Mesendoderm (in vitro differentiated cells): ENCODE data around the gene IL6R.

Source experiments
- DNase-seq: peaks from one replicate; pipeline ENCODE4 v3.0.0; 2013
- H2AK5ac ChIP-seq: 2 replicates; pipeline ENCODE4 v1.6.1; 2013; ENCODE audit warnings: low read length, inconsistent platforms
- H2BK120ac ChIP-seq: 2 replicates; pipeline ENCODE4 v1.6.1; 2013; ENCODE audit warnings: low read depth, mild to moderate bottlenecking, low read length, moderate library complexity, mixed read lengths
- H2BK15ac ChIP-seq: replicated peaks from 2 replicates; pipeline ENCODE4 v1.6.1; 2013; ENCODE audit warnings: low read depth, mild to moderate bottlenecking, moderate library complexity
- H2BK5ac ChIP-seq: 2 replicates; pipeline ENCODE4 v1.6.1; 2013; ENCODE audit warnings: low read length, inconsistent platforms
- H3K18ac ChIP-seq: 2 replicates; pipeline ENCODE4 v1.6.1; 2013; ENCODE audit warnings: mild to moderate bottlenecking, low read length, mixed read lengths
- H3K23ac ChIP-seq: one replicate; pipeline ENCODE4 v1.6.1; 2013; ENCODE audit warnings: low read length
- H3K27ac ChIP-seq: 2 replicates; pipeline ENCODE4 v1.5.1; 2013; ENCODE audit warnings: low read depth, mild to moderate bottlenecking, inconsistent platforms, low read length, moderate library complexity
- H3K27me3 ChIP-seq: 2 replicates; pipeline ENCODE4 v1.6.1; 2013; ENCODE audit warnings: low read length, control low read depth, mild to moderate bottlenecking, inconsistent platforms; ENCODE audit not compliant: insufficient read depth, poor library complexity
- H3K36me3 ChIP-seq: 2 replicates; pipeline ENCODE4 v1.6.1; 2013; ENCODE audit warnings: low read length, inconsistent platforms; ENCODE audit not compliant: control insufficient read depth, insufficient read depth
- H3K4ac ChIP-seq: one replicate; pipeline ENCODE4 v1.6.1; 2013; ENCODE audit warnings: low read depth, mild to moderate bottlenecking, low read length, moderate library complexity
- H3K4me1 ChIP-seq: 2 replicates; pipeline ENCODE4 v1.6.1; 2013; ENCODE audit warnings: low read depth, low read length, inconsistent platforms; ENCODE audit not compliant: control insufficient read depth
- H3K4me2 ChIP-seq: 2 replicates; pipeline ENCODE4 v1.6.1; 2013; ENCODE audit warnings: low read length
- H3K4me3 ChIP-seq: 2 replicates; pipeline ENCODE4 v1.5.1; 2013; ENCODE audit warnings: mild to moderate bottlenecking, low read length
- H3K56ac ChIP-seq: one replicate; pipeline ENCODE4 v1.6.1; 2013; ENCODE audit warnings: low read length
- H3K79me1 ChIP-seq: 2 replicates; pipeline ENCODE4 v1.6.1; 2013; ENCODE audit warnings: low read length, inconsistent platforms
- H3K79me2 ChIP-seq: 2 replicates; pipeline ENCODE4 v1.6.1; 2013; ENCODE audit warnings: mild to moderate bottlenecking, low read length; ENCODE audit not compliant: control insufficient read depth, insufficient read depth
- H3K9ac ChIP-seq: 2 replicates; pipeline ENCODE4 v1.6.1; 2013; ENCODE audit warnings: low read length, inconsistent platforms
- H4K5ac ChIP-seq: one replicate; pipeline ENCODE4 v1.6.1; 2013; ENCODE audit warnings: low read length
- H4K8ac ChIP-seq: one replicate; pipeline ENCODE4 v1.6.1; 2013; ENCODE audit warnings: low read depth, mild to moderate bottlenecking, control low read depth, low read length, moderate library complexity
- WGBS: extraction: QIAGEN DNeasy Blood & Tissue Kit; methylation state at CpG from one replicate; pipeline ENCODE4 v1.1.7; 2013; ENCODE audit warnings: low lambda C conversion rate, missing lambda C conversion rate; ENCODE audit not compliant: insufficient coverage; ENCODE audit errors: extremely low coverage; 5-methylcytosine and 5-hydroxymethylcytosine counted together

IL6R gene

GRCh38 chr1:154425172-154425571 lies 20.0 kb downstream of the IL6R start:
- Histone ChIP-seq H4K8ac (no peak overlapping the region), H3K4me1 (no peaks in the 10 kb centered on the region), H3K36me3 (no peaks in the 10 kb centered on the region), H2BK15ac (no peak overlapping the region), H4K5ac (no peak overlapping the region), H3K4me2 (no peak overlapping the region), H3K23ac (no peak overlapping the region), H2BK5ac (no peak overlapping the region), H2BK120ac (no peak overlapping the region), H3K27me3 (no peaks in the 10 kb centered on the region), H3K18ac (no peak overlapping the region), H3K27ac (no peak overlapping the region), H3K4ac (no peak overlapping the region), H3K56ac (no peak overlapping the region), H3K4me3 (no peak overlapping the region), H3K79me1 (no peaks in the 10 kb centered on the region), H3K9ac (no peak overlapping the region), H3K79me2 (no peaks in the 10 kb centered on the region), H2AK5ac (no peak overlapping the region)
- DNase-seq = no peak
- WGBS = no CpG with 5 or more reads among the region's 6 CpGs

- no peak for DNase-seq
- Histone ChIP-seq H4K5ac (no peak overlapping the region), H2BK15ac (no peak overlapping the region)
Observed at GRCh38 chr1:154427173-154428139, 22.3 kb downstream of the IL6R start.

DNA sequence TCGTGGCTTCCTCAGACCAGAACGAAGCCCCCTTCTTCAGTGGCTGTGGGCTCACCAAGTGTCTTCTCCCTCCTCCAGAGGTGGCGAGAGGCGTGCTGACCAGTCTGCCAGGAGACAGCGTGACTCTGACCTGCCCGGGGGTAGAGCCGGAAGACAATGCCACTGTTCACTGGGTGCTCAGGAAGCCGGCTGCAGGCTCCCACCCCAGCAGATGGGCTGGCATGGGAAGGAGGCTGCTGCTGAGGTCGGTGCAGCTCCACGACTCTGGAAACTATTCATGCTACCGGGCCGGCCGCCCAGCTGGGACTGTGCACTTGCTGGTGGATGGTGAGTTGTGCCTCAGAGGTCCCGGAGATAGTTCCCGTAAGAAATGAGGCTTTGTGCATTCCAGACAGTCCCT lies 24.0 kb downstream of the IL6R start:
- Histone ChIP-seq H3K4me1 (peaks cover 9% of the 10 kb centered on the region), H3K4me3 (no peak overlapping the region)
- no CpG with 5 or more reads among the region's 15 CpGs for WGBS

More at GRCh38 chr1:154427173-154428139, 22.3 kb downstream of the IL6R start:
- Histone ChIP-seq H2BK120ac (no peak overlapping the region), H3K4me3 (no peak overlapping the region), H3K23ac (peak overlapping the region; percentile 35), H3K27ac (no peak overlapping the region), H3K4me2 (no peak overlapping the region), H3K79me2 (no peaks in the 10 kb centered on the region), H3K4ac (no peak overlapping the region), H2BK5ac (no peak overlapping the region), H3K79me1 (no peaks in the 10 kb centered on the region), H2AK5ac (no peak overlapping the region), H3K4me1 (peaks cover 9% of the 10 kb centered on the region), H3K27me3 (no peaks in the 10 kb centered on the region), H3K9ac (no peak overlapping the region), H3K56ac (no peak overlapping the region), H4K8ac (no peak overlapping the region), H3K18ac (no peak overlapping the region), H3K36me3 (no peaks in the 10 kb centered on the region)
- no CpG with 5 or more reads among the region's 8 CpGs for WGBS

GRCh38 chr1:154429841-154430611 lies 24.9 kb downstream of the IL6R start:
- Histone ChIP-seq H2AK5ac (no peak overlapping the region), H3K4me1 (peaks cover 9% of the 10 kb centered on the region), H2BK120ac (no peak overlapping the region), H4K5ac (no peak overlapping the region), H3K27me3 (no peaks in the 10 kb centered on the region), H3K18ac (no peak overlapping the region), H3K56ac (peak overlapping the region; percentile 34), H3K36me3 (no peaks in the 10 kb centered on the region), H4K8ac (no peak overlapping the region), H3K4me3 (no peak overlapping the region), H3K4ac (no peak overlapping the region), H3K4me2 (no peak overlapping the region), H3K79me2 (no peaks in the 10 kb centered on the region), H3K23ac (no peak overlapping the region), H3K79me1 (no peaks in the 10 kb centered on the region), H3K9ac (no peak overlapping the region), H2BK15ac (no peak overlapping the region), H3K27ac (no peak overlapping the region), H2BK5ac (no peak overlapping the region)
- WGBS = no CpG with 5 or more reads among the region's 17 CpGs
- DNase-seq = no peak

More for the DNA sequence above, 24.0 kb downstream of the IL6R start:
- H3K4ac ChIP-seq = no peak overlapping the region
- H3K27me3 ChIP-seq = no peaks in the 10 kb centered on the region
- H3K79me1 ChIP-seq = no peaks in the 10 kb centered on the region
- H3K18ac ChIP-seq = no peak overlapping the region
- no peak overlapping the region for H4K8ac ChIP-seq
- peak overlapping the region; percentile 24 for H3K23ac ChIP-seq
- no peak overlapping the region for H3K4me2 ChIP-seq
- H3K9ac ChIP-seq = no peak overlapping the region
- no peak overlapping the region for H3K27ac ChIP-seq
- no peak overlapping the region for H4K5ac ChIP-seq
- DNase-seq = no peak
- H2BK5ac ChIP-seq = no peak overlapping the region
- H3K56ac ChIP-seq = no peak overlapping the region
- H3K79me2 ChIP-seq = no peaks in the 10 kb centered on the region
- H2AK5ac ChIP-seq = no peak overlapping the region
- no peaks in the 10 kb centered on the region for H3K36me3 ChIP-seq
- H2BK120ac ChIP-seq = no peak overlapping the region
- H2BK15ac ChIP-seq = no peak overlapping the region

DNA sequence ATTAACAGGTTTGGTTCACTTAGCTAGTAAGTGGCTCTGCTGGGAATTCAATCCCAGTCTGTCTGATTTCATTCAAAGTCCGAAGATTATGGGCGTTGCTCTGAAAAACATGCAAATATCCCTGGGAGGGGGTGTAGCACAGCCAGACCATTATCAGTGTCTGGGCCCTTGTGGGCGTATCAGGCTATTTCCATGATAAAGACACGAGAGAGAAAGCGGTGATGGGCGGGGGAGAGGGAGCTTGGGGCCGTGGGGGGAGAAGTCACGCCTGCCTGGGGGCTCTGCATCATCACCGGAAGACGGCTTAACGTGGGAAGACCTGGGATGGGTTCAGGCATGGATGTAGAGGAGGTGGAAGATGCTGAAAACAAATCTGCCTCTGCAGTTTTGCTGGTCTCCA lies 25.8 kb downstream of the IL6R start:
- H3K79me1 ChIP-seq = no peaks in the 10 kb centered on the region
- no peak overlapping the region for H3K9ac ChIP-seq
- peak overlapping the region; percentile 15 for H3K56ac ChIP-seq
- H3K4me3 ChIP-seq = no peak overlapping the region
- H3K4me1 ChIP-seq = peaks cover 9% of the 10 kb centered on the region
- H3K27me3 ChIP-seq = no peaks in the 10 kb centered on the region
- DNase-seq = peak; percentile 46
- H2BK120ac ChIP-seq = no peak overlapping the region
- H2AK5ac ChIP-seq = no peak overlapping the region
- no peak overlapping the region for H3K4ac ChIP-seq
- no peak overlapping the region for H3K27ac ChIP-seq
- no peak overlapping the region for H3K4me2 ChIP-seq
- H3K36me3 ChIP-seq = no peaks in the 10 kb centered on the region
- H2BK5ac ChIP-seq = no peak overlapping the region
- H3K79me2 ChIP-seq = no peaks in the 10 kb centered on the region
- H3K23ac ChIP-seq = no peak overlapping the region
- H2BK15ac ChIP-seq = no peak overlapping the region
- no peak overlapping the region for H4K8ac ChIP-seq
- H3K18ac ChIP-seq = no peak overlapping the region
- no peak overlapping the region for H4K5ac ChIP-seq
- WGBS = no CpG with 5 or more reads among the region's 11 CpGs
